K562 treated with DMSO at 1 percent for 12 hours (cell line): ENCODE measurements around the gene NRF1. TPM values are rescaled to one million over a fixed set of nuclear protein-coding genes. Genes with fewer than 3 reads are reported as not detected.

Experiments used
- total RNA-seq: library from RNA; unstranded; fragments of 300-600 nt; gene quantifications from 2 replicates; pipeline ENCODE4 v1.2.3, GENCODE V29; 2022; ENCODE audit not compliant: insufficient read depth

NRF1 gene
- total RNA-seq = 7.8 and 11.7 TPM in 2 replicates

GRCh38 chr7:129611246-129612111 lies at the start of gene NRF1:
Gene NRF1 (plus strand): TSS chr7:129611720. CDS start chr7:129657352, 45,632 bp downstream.

Other genes starting within 250 kb of the NRF1 start
- gene STRIP2, start 177.3 kb upstream of the NRF1 start, total RNA-seq = 7.4 and 29.5 TPM in 2 replicates
- not detected in 2 replicates for gene SMKR1, start 109.2 kb upstream of the NRF1 start, total RNA-seq